HL-60/S4 treated with phorbol 12-myristate 13-acetate at 8.2 ng/mL for 4 days and 3 days (cell line): ENCODE results near the gene PANK4.

Experiments
- in situ Hi-C: fragments of 300-500 bp; cut with MboI; formaldehyde crosslinking; loops from 2 replicates; pipeline ENCODE4 v1.15.0; 2022; ENCODE audit warnings: low sequenced_read_pairs

Gene PANK4

DNA sequence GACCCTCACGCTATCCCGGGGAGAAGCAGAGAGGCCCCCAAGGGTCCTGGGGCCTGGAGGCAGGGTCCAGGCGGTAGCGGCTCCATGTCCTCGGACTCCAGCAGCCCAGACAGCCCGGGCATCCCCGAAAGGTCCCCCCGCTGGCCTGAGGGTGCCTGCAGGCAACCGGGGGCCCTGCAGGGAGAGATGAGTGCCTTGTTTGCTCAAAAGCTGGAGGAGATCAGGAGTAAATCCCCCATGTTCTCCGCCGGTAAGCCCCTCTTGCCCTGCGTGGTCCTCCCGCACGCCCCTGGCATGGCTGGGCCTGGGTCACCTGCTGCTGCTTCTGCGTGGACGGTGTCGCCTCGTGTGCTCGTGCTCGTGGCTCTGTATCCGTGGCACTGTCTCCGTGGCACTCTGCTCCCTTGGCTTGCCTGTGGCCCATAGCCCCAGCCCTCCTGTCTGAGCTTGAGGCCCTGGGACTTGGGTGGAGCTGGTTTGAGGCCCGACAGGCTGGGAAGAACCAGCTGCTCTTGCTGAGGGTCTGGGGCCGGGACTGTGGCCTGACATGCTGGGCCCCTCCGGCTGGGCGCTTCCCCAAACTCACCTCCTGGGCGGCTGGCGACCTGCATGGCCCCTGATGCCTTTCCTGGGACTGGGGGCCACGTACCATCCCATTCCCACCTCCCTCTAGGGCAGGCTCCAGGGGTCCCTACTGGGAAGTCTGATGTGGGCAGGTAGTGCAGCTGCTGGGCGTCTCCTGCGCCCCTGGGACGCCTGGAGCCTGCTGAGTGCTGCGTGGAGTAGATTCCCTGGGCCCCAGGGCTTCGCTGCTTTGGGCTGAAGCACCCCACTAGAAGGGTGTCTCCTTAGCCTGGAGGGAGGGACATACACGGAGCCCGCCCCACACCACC lies 23.5 kb downstream of the PANK4 start:
- in situ Hi-C loops, result no loop called here

- in situ Hi-C loops, result no loop called here
Measured at GRCh38 chr1:2502210-2502609, 24.2 kb downstream of the PANK4 start.

DNA sequence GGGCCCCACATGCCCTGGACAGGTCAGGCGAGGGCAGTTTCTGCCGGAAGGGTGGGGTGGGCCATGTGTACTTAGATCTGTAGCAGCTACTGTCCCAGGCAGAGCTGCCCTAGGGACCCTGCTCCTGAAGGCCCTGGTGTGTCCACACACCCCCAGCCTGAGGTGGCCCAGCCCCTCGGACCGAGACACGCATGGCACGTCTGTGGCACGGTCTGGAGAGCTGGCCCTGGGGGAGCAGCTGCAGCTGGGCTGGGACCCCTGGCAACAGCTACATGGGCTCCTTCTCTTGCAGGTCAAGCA lies 24.6 kb downstream of the PANK4 start:
- in situ Hi-C loops, result no loop called here

- in situ Hi-C loops, result no loop called here
Measured at GRCh38 chr1:2501041-2501819, 25.2 kb downstream of the PANK4 start.

DNA sequence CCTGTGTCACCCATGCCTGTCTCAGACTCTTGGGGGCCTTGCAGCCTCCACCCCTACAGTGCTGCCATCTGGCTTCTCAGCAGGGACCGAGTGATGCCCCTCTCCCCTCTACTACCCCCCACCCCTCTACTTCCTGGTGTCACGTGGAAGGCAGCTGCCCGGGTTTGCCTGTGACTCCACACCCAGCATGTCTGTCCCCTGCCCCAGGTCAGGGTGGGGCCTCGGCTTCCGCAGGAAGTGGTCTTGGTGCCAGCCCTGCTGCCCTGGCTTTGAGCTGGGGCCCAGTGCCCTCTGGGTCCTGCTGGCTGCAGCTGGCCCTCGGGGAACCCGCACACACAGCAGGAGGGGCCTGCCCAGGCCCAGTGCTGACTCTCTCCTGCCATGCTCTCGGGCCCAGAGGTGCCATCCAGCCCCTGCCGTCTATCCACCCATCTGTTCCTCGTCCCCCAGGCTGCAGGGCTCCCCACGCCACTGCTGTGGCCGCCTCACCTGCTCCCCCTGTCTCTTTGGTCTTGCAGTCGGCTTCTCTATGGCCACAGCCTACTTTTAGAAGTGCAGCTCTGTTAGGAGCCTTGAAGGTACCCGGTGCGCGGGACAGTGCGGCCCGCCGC lies 26.3 kb downstream of the PANK4 start:
- in situ Hi-C loops, result no loop called here

DNA sequence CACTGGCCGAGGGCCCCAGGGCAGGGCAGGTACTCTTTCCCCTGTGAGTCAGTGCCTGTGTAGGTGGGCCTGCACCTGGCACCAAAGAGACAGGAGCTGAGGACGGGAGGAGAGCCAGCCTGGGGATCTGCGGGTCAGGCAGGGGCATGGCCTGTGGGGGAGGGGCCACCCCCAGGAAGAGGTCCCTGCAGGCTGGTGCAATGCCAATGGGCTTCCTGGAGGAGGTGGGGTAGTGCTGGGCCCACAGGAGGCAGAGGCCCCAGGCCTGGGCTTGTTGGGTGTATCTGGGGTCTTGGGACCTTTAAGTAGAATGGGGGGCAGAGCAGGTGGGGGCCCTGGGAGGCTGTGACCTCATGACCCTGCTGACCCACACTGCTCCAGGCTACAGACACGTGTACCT lies 27.1 kb downstream of the PANK4 start:
- in situ Hi-C loops, result no loop called here

- in situ Hi-C loops, result no loop called here
Measured at GRCh38 chr1:2498648-2499047, 27.7 kb downstream of the PANK4 start.

- in situ Hi-C loops, result no loop called here
Measured at GRCh38 chr1:2497891-2498290, 28.5 kb downstream of the PANK4 start.

- in situ Hi-C loops, result no loop called here
Measured at GRCh38 chr1:2496746-2497145, 29.6 kb downstream of the PANK4 start.

DNA sequence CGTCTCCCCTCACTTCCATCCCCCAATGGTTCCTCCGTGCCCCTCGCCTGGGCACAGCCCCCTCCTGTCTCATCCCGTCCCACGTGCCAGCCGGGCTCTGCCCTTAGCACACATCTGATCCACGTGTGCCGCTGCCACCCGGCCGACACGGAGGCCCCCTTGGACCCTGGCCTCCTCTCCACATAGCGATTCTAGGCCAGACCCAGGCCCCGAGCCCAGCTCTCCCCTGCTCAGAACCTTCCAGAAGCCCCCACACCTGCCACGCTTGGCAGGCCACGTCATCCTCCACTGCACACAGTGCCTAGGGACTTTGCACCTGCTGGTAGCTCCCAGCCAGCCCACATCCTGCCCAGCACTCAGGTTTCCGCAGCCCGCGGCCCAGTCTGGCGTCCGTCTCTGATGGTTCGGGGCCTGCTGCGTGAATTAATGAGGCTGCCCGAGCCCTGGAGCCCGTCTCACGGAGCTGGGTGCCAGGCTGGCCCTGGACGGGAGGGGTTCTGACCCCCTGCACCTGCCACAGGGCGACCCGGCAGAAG lies 30.2 kb downstream of the PANK4 start:
- in situ Hi-C loops, result no loop called here

GRCh38 chr1:2495546-2495945 lies 30.9 kb downstream of the PANK4 start:
- in situ Hi-C loops, result no loop called here

DNA sequence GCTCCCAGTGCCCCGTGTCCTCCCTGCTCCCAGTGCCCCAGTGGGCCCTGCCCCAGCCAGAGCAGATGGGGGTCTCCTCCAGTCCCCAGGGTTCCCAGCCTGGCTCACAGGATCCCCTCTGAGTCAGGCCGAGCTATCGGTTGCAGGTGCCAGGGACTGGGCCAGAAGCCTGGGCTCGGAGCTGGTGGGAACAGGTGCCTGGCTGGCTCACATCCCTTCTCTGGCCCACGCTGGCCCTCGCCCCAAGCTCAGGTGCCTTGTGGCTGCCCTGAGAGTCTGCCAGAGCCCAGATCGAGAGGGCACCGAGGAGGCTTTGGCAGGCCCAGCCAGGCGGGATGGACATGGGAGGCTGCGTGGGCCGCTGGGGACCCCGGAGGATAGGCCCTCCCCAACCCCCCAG lies 31.4 kb downstream of the PANK4 start:
- in situ Hi-C loops, result no loop called here

- in situ Hi-C loops, result no loop called here
Measured at GRCh38 chr1:2494323-2494693, 32.1 kb downstream of the PANK4 start.

DNA sequence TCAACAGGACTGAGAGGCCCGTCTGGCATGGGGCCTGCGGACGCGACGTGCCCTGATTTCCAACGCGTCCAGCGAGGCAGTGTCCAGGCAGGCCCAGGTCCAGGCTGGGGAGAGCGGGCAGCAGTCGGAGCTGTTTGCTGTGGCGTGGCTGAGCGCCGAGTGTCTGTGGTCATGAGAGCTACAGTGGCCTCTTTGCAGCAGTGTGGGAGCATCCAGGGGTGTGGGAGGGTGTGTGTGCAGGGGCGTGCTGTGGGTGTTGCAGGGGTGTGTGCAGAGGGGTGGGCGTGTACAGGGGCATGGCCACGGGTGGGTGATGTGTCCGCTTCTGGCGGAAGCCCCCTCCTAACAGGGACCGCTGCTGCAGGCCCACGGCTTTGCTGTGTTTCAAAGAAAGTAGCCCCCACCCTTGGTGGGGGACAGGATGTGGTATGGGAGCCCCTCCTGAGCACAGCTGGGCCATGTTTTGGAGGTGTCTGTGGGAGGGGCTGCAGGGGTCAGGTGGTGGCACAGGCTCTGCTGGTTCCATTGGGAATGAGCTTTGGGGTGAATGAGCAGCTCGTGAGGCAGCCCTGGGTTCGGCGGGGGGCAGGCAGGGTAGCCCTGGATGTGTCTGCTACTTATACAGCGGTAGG lies 32.6 kb downstream of the PANK4 start:
- in situ Hi-C loops, result no loop called here

DNA sequence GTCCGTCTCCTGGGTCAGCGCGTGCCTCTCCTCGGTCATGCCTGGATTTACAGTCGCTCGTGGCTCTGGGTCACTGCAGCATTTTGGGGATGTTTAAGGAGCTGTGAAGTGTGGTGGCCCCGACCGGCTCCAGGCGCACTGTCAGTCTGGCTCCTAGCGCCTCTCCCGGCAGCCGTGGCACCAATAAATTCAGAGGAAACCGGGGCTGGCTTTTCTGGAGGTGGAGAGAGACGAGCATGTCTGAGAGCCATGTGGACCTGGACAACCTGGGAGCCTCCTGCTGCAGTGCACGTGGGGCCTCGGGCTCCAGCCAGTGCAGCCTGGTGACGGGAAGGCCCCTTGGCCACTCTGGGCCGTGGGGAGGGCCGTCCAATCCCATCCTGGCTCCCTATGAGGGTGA lies 33.2 kb downstream of the PANK4 start:
- in situ Hi-C loops, result no loop called here

- in situ Hi-C loops, result no loop called here
Measured at GRCh38 chr1:2492091-2492490, 34.3 kb downstream of the PANK4 start.

GRCh38 chr1:2489615-2490014 lies 36.8 kb downstream of the PANK4 start:
- in situ Hi-C loops, result no loop called here

GRCh38 chr1:2488688-2489087 lies 37.7 kb downstream of the PANK4 start:
- in situ Hi-C loops, result no loop called here

DNA sequence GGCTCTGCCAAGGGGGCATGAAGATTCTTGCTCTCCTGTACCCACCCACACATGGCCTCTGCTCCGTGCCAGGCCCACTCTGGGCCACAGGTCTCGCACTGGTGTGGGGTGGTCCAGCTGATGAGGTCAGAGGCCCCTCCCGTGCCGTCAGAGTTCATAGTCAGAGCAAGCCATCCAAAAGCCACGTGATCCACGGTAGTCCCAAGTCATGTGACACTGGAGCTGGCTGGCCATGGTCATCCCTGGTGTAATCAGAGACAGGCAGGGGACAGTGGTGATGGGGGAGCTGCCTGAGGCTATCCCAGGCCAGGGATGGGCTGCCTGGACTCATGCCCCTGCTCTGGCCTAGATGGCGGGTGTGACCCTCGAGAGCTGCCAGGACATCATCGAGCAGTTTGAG lies 39.8 kb downstream of the PANK4 start:
- in situ Hi-C loops, result no loop called here

GRCh38 chr1:2486041-2486440 lies 40.4 kb downstream of the PANK4 start:
- in situ Hi-C loops, result no loop called here

DNA sequence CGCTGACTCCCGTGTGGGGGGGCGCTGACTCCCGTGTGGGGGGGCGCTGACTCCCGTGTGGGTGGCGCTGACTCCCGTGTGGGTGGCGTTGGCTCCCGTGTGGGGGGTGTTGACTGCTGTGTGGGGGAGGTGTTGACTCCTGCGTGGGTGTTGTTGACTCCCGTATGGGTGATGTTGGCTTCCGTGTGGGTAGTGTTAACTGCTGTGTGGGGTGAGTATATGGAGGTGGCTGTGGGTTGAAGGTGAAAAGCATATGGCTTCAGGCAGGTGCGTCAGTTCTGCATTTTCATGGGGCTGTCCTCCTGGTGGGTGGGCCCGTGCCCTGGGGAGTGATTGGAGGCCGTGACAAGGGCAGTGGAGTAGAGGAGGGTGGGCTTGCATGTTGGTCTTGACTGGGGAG lies 42.4 kb downstream of the PANK4 start:
- in situ Hi-C loops, result no loop called here
